GM23248 (cell line): ENCODE data around the gene ZFP2. TPM values are rescaled to one million over a fixed set of nuclear protein-coding genes. Genes with fewer than 3 reads are reported as not detected.

Experiments
- DNase-seq: peaks from one replicate; pipeline ENCODE4 v3.0.0-alpha.2; 2015
- H2AFZ ChIP-seq: fragments of 200-600 bp; sonication (generic); 2 replicates; pipeline ENCODE4 v1.6.1; 2016; ENCODE audit warnings: antibody characterized with exemption
- H3F3A ChIP-seq: fragments of 200-600 bp; sonication (generic); 2 replicates; pipeline ENCODE4 v1.6.1; 2016; ENCODE audit warnings: mild to moderate bottlenecking, antibody characterized with exemption, mixed run types; ENCODE audit not compliant: insufficient read depth
- H3K27ac ChIP-seq: fragments of 200-600 bp; sonication (generic); 2 replicates; pipeline ENCODE4 v1.5.1; 2016; ENCODE audit warnings: mild to moderate bottlenecking
- H3K27me3 ChIP-seq: fragments of 200-600 bp; sonication (generic); replicated peaks from 2 replicates; pipeline ENCODE4 v1.6.1; 2016; ENCODE audit warnings: mild to moderate bottlenecking; ENCODE audit not compliant: insufficient read depth
- H3K36me3 ChIP-seq: fragments of 200-600 bp; sonication (generic); 2 replicates; pipeline ENCODE4 v1.6.1; 2016; ENCODE audit warnings: low read depth, mild to moderate bottlenecking
- H3K4me1 ChIP-seq: fragments of 200-600 bp; sonication (generic); 2 replicates; pipeline ENCODE4 v1.6.1; 2016; ENCODE audit warnings: mild to moderate bottlenecking; ENCODE audit not compliant: insufficient read depth
- H3K4me2 ChIP-seq: fragments of 200-600 bp; sonication (generic); one replicate; pipeline ENCODE4 v1.6.1; 2016; ENCODE audit warnings: mild to moderate bottlenecking; ENCODE audit not compliant: unreplicated experiment
- H3K4me3 ChIP-seq: fragments of 200-600 bp; sonication (generic); 2 replicates; pipeline ENCODE4 v1.5.1; 2016; ENCODE audit warnings: mild to moderate bottlenecking
- H3K79me2 ChIP-seq: fragments of 200-600 bp; sonication (generic); 2 replicates; pipeline ENCODE4 v1.6.1; 2016; ENCODE audit warnings: mild to moderate bottlenecking; ENCODE audit not compliant: insufficient read depth
- H3K9ac ChIP-seq: fragments of 200-600 bp; sonication (generic); 2 replicates; pipeline ENCODE4 v1.6.1; 2016; ENCODE audit warnings: mild to moderate bottlenecking
- H3K9me2 ChIP-seq: fragments of 200-600 bp; sonication (generic); 2 replicates; pipeline ENCODE4 v1.6.1; 2016; ENCODE audit warnings: mixed run types, mild to moderate bottlenecking, moderate library complexity; ENCODE audit not compliant: insufficient read depth
- H3K9me3 ChIP-seq: fragments of 200-600 bp; sonication (generic); one replicate; pipeline ENCODE4 v1.6.1; 2017; ENCODE audit warnings: low read depth
- H4K20me1 ChIP-seq: fragments of 200-600 bp; sonication (generic); 2 replicates; pipeline ENCODE4 v1.6.0; 2016; ENCODE audit not compliant: insufficient read depth
- EZH2 ChIP-seq: fragments of 200-600 bp; sonication (generic); IDR thresholded peaks from 2 replicates; pipeline ENCODE4 v1.6.1; 2018; ENCODE audit warnings: antibody characterized with exemption, mild to moderate bottlenecking; ENCODE audit not compliant: insufficient read depth, poor library complexity, severe bottlenecking
- EZH2phosphoT487 ChIP-seq: fragments of 200-600 bp; sonication (generic); IDR thresholded peaks from 2 replicates; pipeline ENCODE4 v1.6.1; 2018; ENCODE audit warnings: antibody characterized with exemption, moderate library complexity, mild to moderate bottlenecking, low read depth; ENCODE audit not compliant: insufficient read depth
- WGBS, 2 experiments: methylation state at CpG; one replicate each; pipeline ENCODE4 v1.1.6; 2015 to 2017; ENCODE audit warnings: low lambda C conversion rate in 2 of 2, low coverage in 1 of 2; ENCODE audit errors: missing lambda C conversion rate in 2 of 2; 5-methylcytosine and 5-hydroxymethylcytosine counted together
- in situ Hi-C: fragments of 300-500 bp; cut with MboI; formaldehyde crosslinking; loops from 2 replicates; pipeline ENCODE4 v1.15.0; 2020
- polyA plus RNA-seq: library from polyadenylated mRNA; unstranded; fragments of >200 nt; fragmentation: Nextera tagmentation; extraction: Ambion mirVana; gene quantifications from 2 replicates; pipeline ENCODE4 v1.2.1, GENCODE V29; 2016
- total RNA-seq: library from RNA; depleted of rRNA; stranded (reverse); fragments of >200 nt; shearing (Covaris generic); gene quantifications from 2 replicates; pipeline ENCODE4 v1.2.3, GENCODE V29; 2014

The ZFP2 gene
- total and polyA plus RNA-seq, 2 experiments from 2014 or later, result 0.74 to 1.8 TPM

DNA sequence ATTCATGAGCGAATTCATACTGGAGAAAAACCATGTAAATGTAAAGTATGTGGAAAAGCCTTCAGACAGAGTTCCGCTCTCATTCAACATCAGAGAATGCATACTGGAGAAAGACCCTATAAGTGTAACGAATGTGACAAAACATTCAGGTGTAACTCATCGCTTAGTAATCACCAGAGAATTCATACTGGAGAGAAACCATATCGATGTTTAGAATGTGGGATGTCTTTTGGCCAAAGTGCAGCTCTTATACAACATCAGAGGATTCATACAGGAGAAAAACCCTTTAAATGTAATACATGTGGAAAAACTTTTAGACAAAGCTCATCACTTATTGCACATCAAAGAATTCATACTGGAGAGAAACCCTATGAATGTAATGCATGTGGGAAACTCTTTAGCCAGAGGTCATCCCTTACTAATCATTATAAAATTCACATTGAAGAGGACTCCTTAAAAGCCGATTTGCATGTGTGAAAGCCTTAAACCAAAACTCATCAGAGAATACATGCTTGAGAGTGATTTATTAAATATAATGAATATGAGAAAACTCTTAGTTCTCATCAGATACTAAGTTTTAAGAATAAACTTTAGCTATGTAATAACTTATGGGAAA lies 11.8 kb upstream of the ZFP2 start:
- Histone ChIP-seq H3K9ac (no peak overlapping the region), H3K9me2 (no peaks in the 10 kb centered on the region), H3K9me3 (peaks cover 27% of the 10 kb centered on the region), H3F3A (no peaks in the 10 kb centered on the region), H3K4me1 (no peaks in the 10 kb centered on the region), H3K36me3 (peaks cover 92% of the 10 kb centered on the region), H3K4me3 (peak overlapping the region; percentile 8; the same call in 1 of the 2 replicates), H2AFZ (no peak overlapping the region), H3K79me2 (no peaks in the 10 kb centered on the region), H3K27me3 (no peaks in the 10 kb centered on the region), H3K4me2 (no peak overlapping the region), H3K27ac (no peak overlapping the region), H4K20me1 (no peaks in the 10 kb centered on the region)
- DNase-seq, result no peak
- TF ChIP-seq EZH2phosphoT487 (no peak), EZH2 (no peak)
- in situ Hi-C loops, result no loop called here
- WGBS, 2 experiments, result 96 to 100% methylated on average over 6 of the region's 6 CpGs

DNA sequence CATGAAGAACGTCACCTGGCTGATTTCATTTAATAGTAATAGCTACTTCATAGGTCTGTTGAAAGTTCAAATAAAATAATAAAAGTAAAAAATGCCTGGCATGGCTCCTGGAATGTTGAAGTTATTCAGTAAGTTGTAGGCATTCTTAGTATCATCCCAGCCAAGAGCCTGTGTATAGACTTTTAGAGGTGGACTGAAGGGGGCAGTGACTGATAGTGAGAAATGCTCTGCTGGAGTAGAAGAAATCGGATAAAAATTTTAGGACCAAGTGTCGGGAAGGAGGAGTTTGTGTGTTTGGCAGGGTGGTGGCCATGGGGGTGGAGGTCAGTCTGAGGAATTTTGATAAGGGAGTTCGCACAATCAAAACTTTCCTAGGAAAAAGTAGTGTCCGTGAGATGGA lies 3.6 kb downstream of the ZFP2 start:
- Histone ChIP-seq H3K9ac (no peak overlapping the region), H3K4me3 (no peak overlapping the region), H3K36me3 (no peaks in the 10 kb centered on the region), H3K9me2 (no peaks in the 10 kb centered on the region), H3K4me1 (no peaks in the 10 kb centered on the region), H3F3A (0 out of 2 replicates have a peak, but pooled peaks cover 4% of the 10 kb centered on the region), H3K27me3 (no peaks in the 10 kb centered on the region), H3K79me2 (no peaks in the 10 kb centered on the region), H3K9me3 (peaks cover 4% of the 10 kb centered on the region), H3K27ac (no peak overlapping the region), H3K4me2 (no peak overlapping the region), H2AFZ (no peak overlapping the region), H4K20me1 (no peaks in the 10 kb centered on the region)
- in situ Hi-C loops, result no loop called here
- no peak for TF ChIP-seq EZH2phosphoT487
- no peak for TF ChIP-seq EZH2
- 90 to 91% methylated on average over 5 of the region's 5 CpGs for WGBS, 2 experiments
- peak; percentile 3 for DNase-seq

DNA sequence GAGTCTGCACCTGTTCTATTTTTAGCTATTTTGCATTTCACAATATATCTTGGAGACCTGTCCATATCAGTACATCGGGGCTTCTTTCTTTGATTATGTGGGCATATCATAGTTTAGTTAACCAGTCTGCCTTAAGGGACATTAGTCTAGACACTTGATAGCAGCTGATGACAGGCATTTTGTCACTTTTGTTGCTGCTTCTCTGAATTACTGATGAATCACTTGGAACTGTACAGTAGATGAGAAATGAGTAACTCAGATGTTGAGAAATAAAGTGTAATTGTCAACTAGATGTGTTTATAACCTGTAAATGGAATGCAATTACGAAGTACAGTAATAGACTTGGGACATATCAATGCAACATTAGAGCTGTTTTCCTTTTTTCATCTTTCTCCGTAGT lies 7.1 kb downstream of the ZFP2 start:
- Histone ChIP-seq H3F3A (0 out of 2 replicates have a peak, but pooled peaks cover 4% of the 10 kb centered on the region), H3K9ac (no peak overlapping the region)
- in situ Hi-C loops, result no loop called here

DNA sequence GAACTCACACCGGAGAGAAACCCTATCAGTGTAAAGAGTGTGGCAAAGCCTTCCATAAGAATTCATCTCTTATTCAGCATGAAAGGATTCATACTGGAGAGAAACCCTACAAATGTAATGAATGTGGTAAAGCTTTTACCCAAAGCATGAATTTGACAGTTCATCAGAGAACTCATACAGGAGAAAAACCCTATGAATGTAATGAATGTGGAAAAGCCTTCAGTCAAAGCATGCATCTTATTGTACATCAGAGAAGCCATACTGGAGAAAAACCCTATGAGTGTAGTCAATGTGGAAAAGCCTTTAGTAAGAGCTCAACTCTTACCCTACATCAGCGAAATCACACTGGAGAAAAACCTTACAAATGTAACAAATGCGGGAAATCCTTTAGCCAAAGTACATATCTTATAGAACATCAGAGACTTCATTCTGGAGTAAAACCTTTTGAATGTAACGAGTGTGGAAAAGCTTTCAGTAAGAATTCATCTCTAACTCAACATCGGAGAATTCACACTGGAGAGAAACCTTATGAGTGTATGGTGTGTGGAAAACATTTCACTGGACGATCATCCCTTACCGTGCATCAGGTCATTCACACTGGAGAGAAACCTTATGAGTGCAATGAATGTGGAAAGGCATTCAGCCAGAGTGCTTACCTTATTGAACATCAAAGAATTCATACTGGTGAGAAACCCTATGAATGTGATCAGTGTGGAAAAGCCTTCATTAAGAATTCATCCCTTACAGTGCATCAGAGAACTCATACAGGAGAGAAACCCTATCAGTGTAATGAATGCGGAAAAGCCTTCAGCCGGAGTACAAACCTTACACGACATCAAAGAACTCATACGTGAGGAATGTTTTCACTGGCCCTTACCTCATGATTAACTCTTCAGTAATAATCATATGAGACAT lies 36.4 kb downstream of the ZFP2 start:
- H3K79me2 ChIP-seq, result no peaks in the 10 kb centered on the region
- TF ChIP-seq EZH2, result no peak
- no peak overlapping the region for H3K9ac ChIP-seq
- peaks cover 20% of the 10 kb centered on the region for H3F3A ChIP-seq
- in situ Hi-C loops, result no loop called here
- no peaks in the 10 kb centered on the region for H3K4me1 ChIP-seq
- H3K27ac ChIP-seq, result no peak overlapping the region
- peaks cover 9% of the 10 kb centered on the region for H3K9me3 ChIP-seq
- no peaks in the 10 kb centered on the region for H3K27me3 ChIP-seq
- WGBS, 2 experiments, result 89 to 90% methylated on average over 11 of the region's 11 CpGs
- H3K36me3 ChIP-seq, result no peaks in the 10 kb centered on the region
- H3K9me2 ChIP-seq, result no peaks in the 10 kb centered on the region
- H4K20me1 ChIP-seq, result no peaks in the 10 kb centered on the region
- no peak for DNase-seq
- H2AFZ ChIP-seq, result no peak overlapping the region
- H3K4me3 ChIP-seq, result no peak overlapping the region
- H3K4me2 ChIP-seq, result no peak overlapping the region

More for the DNA sequence above, 7.1 kb downstream of the ZFP2 start:
- Histone ChIP-seq H3K4me2 (no peak overlapping the region), H3K27me3 (no peaks in the 10 kb centered on the region), H2AFZ (no peak overlapping the region), H3K4me3 (no peak overlapping the region), H3K9me2 (no peaks in the 10 kb centered on the region), H3K27ac (no peak overlapping the region), H3K4me1 (no peaks in the 10 kb centered on the region), H3K36me3 (no peaks in the 10 kb centered on the region), H3K79me2 (no peaks in the 10 kb centered on the region), H4K20me1 (no peaks in the 10 kb centered on the region), H3K9me3 (peaks cover 4% of the 10 kb centered on the region)
- WGBS, 2 experiments, result 51 to 62% methylated on average over 3 of the region's 3 CpGs
- peak; percentile 31 for DNase-seq
- TF ChIP-seq EZH2, result no peak
